ENCODE data around the gene NUTM2A. TPM values are rescaled to one million over a fixed set of nuclear protein-coding genes. Genes with fewer than 3 reads are reported as not detected.
"Not testable (repeated sequence)": the region's sequence is repeated elsewhere in the genome, so short reads cannot be mapped to it uniquely, and the experiment has no call there.

NUTM2A gene
- 1 to 10 TPM; 1.7 to 3.5 (median 2.2) TPM for total RNA-seq

GRCh38 chr10:87225148-87225547 is at the start of gene NUTM2A:
TSS of gene NUTM2A (plus strand) at chr10:87225448. CDS start at chr10:87225831, 383 bp downstream.
- no CpG with 5 or more reads among the region's 3 CpGs for WGBS
- H3K4me1 ChIP-seq; intact Hi-C loops (cut with DNase I); H3K9me3 ChIP-seq; H3K27ac ChIP-seq (replicated peaks in 1 of 4); H3K4me3 ChIP-seq; H3K27me3 ChIP-seq; H3K36me3 ChIP-seq; DNase-seq (ENCODE audit: extremely low spot score): not testable (repeated sequence)

GRCh38 chr10:87177587-87177986 is 47.7 kb upstream of the NUTM2A start:
- H3K27me3 ChIP-seq; DNase-seq (ENCODE audit: extremely low spot score); intact Hi-C loops (cut with DNase I); H3K4me3 ChIP-seq; H3K27ac ChIP-seq (replicated peaks in 1 of 4); H3K4me1 ChIP-seq; H3K9me3 ChIP-seq: not testable (repeated sequence)
- WGBS, result 80% methylated on average over 1 of the region's 3 CpGs
- peaks cover 0 to 11% (median 2%) of the 10 kb centered on the region in 4 donors for H3K36me3 ChIP-seq

GRCh38 chr10:87184421-87184820 is 40.8 kb upstream of the NUTM2A start:
- WGBS, result 84% methylated on average over 6 of the region's 6 CpGs
- H3K27me3 ChIP-seq; H3K4me1 ChIP-seq; H3K27ac ChIP-seq (replicated peaks in 1 of 4); H3K4me3 ChIP-seq; H3K9me3 ChIP-seq; intact Hi-C loops (cut with DNase I); DNase-seq (ENCODE audit: extremely low spot score): not testable (repeated sequence)
- peaks cover 6 to 20% (median 14%) of the 10 kb centered on the region in 4 donors for H3K36me3 ChIP-seq

- H3K27ac ChIP-seq (replicated peaks in 1 of 4); DNase-seq (ENCODE audit: extremely low spot score); H3K4me1 ChIP-seq; H3K27me3 ChIP-seq; H3K9me3 ChIP-seq; intact Hi-C loops (cut with DNase I); H3K4me3 ChIP-seq: not testable (repeated sequence)
- peaks cover 6 to 26% (median 14%) of the 10 kb centered on the region in 4 donors for H3K36me3 ChIP-seq
- 96% methylated on average over 4 of the region's 4 CpGs for WGBS
These were observed 39.2 kb upstream of the NUTM2A start for GRCh38 chr10:87186016-87186415.

- H3K36me3 ChIP-seq, result peaks cover 6 to 27% (median 16%) of the 10 kb centered on the region in 4 donors
- WGBS, result 93% methylated on average over 3 of the region's 3 CpGs
- DNase-seq (ENCODE audit: extremely low spot score); H3K27ac ChIP-seq (replicated peaks in 1 of 4); intact Hi-C loops (cut with DNase I); H3K27me3 ChIP-seq; H3K4me1 ChIP-seq; H3K9me3 ChIP-seq; H3K4me3 ChIP-seq: not testable (repeated sequence)
These were observed 37.7 kb upstream of the NUTM2A start for GRCh38 chr10:87187573-87187972.

- H3K27ac ChIP-seq (replicated peaks in 1 of 4); intact Hi-C loops (cut with DNase I): not testable (repeated sequence)
These were observed 33.4 kb upstream of the NUTM2A start for GRCh38 chr10:87191841-87192240.

GRCh38 chr10:87200924-87201323 is 24.3 kb upstream of the NUTM2A start:
- Histone ChIP-seq H3K4me3 (peak overlapping the region in 1 of 4 donors; percentile 25), H3K4me1 (peaks cover 0 to 14% (median 9%) of the 10 kb centered on the region in 4 donors)
- H3K27ac ChIP-seq (replicated peaks in 1 of 4); intact Hi-C loops (cut with DNase I); H3K9me3 ChIP-seq; H3K27me3 ChIP-seq; H3K36me3 ChIP-seq; DNase-seq (ENCODE audit: extremely low spot score): not testable (repeated sequence)
- 64% methylated on average over 6 of the region's 6 CpGs for WGBS

More at GRCh38 chr10:87191841-87192240, 33.4 kb upstream of the NUTM2A start:
- H3K4me1 ChIP-seq; H3K9me3 ChIP-seq; H3K4me3 ChIP-seq; DNase-seq (ENCODE audit: extremely low spot score); H3K27me3 ChIP-seq: not testable (repeated sequence)
- 100% methylated on average over 3 of the region's 3 CpGs for WGBS
- H3K36me3 ChIP-seq, result peaks cover 5 to 26% (median 15%) of the 10 kb centered on the region in 4 donors

- H3K9me3 ChIP-seq; H3K27ac ChIP-seq (replicated peaks in 1 of 4); H3K27me3 ChIP-seq; H3K36me3 ChIP-seq; H3K4me3 ChIP-seq; intact Hi-C loops (cut with DNase I); DNase-seq (ENCODE audit: extremely low spot score): not testable (repeated sequence)
- 49% methylated on average over 2 of the region's 4 CpGs for WGBS
- peaks cover 0 to 14% (median 9%) of the 10 kb centered on the region in 4 donors for H3K4me1 ChIP-seq
These were observed 20.4 kb upstream of the NUTM2A start for GRCh38 chr10:87204801-87205200.

GRCh38 chr10:87206922-87207321 is 18.3 kb upstream of the NUTM2A start:
- H3K27ac ChIP-seq (replicated peaks in 1 of 4); H3K36me3 ChIP-seq; DNase-seq (ENCODE audit: extremely low spot score); H3K4me3 ChIP-seq; H3K9me3 ChIP-seq; intact Hi-C loops (cut with DNase I); H3K27me3 ChIP-seq: not testable (repeated sequence)
- peaks cover 0 to 14% (median 9%) of the 10 kb centered on the region in 4 donors for H3K4me1 ChIP-seq
- 48% methylated on average over 4 of the region's 4 CpGs for WGBS

- H3K9me3 ChIP-seq; H3K36me3 ChIP-seq; H3K27me3 ChIP-seq; H3K27ac ChIP-seq (replicated peaks in 1 of 4); H3K4me3 ChIP-seq; DNase-seq (ENCODE audit: extremely low spot score); intact Hi-C loops (cut with DNase I); H3K4me1 ChIP-seq: not testable (repeated sequence)
- over 99% methylated on average over 5 of the region's 5 CpGs for WGBS
These were observed 14.9 kb upstream of the NUTM2A start for GRCh38 chr10:87210309-87210708.

- DNase-seq (ENCODE audit: extremely low spot score); H3K27me3 ChIP-seq; H3K27ac ChIP-seq (replicated peaks in 1 of 4); H3K4me3 ChIP-seq; H3K36me3 ChIP-seq; intact Hi-C loops (cut with DNase I); H3K4me1 ChIP-seq; H3K9me3 ChIP-seq: not testable (repeated sequence)
- no CpG with 5 or more reads among the region's 2 CpGs for WGBS
These were observed 13.4 kb upstream of the NUTM2A start for GRCh38 chr10:87211848-87212247.

- H3K36me3 ChIP-seq; H3K4me1 ChIP-seq; intact Hi-C loops (cut with DNase I); DNase-seq (ENCODE audit: extremely low spot score); H3K4me3 ChIP-seq; H3K27ac ChIP-seq (replicated peaks in 1 of 4); H3K9me3 ChIP-seq; H3K27me3 ChIP-seq: not testable (repeated sequence)
- WGBS, result 78% methylated on average over 4 of the region's 8 CpGs
These were observed 12.0 kb upstream of the NUTM2A start for GRCh38 chr10:87213150-87213765.

GRCh38 chr10:87213806-87214205 is 11.4 kb upstream of the NUTM2A start:
- H3K4me3 ChIP-seq; intact Hi-C loops (cut with DNase I); H3K36me3 ChIP-seq; H3K27me3 ChIP-seq; H3K27ac ChIP-seq (replicated peaks in 1 of 4); H3K9me3 ChIP-seq; DNase-seq (ENCODE audit: extremely low spot score); H3K4me1 ChIP-seq: not testable (repeated sequence)
- no CpG with 5 or more reads among the region's 21 CpGs for WGBS
